Measurements from ENCODE around the gene ZIC5.

Gene ZIC5

GRCh38 chr13:99971576-99972189 is at the start of gene ZIC5:
Gene ZIC5 (minus strand): TSS chr13:99971767. CDS start chr13:99971603, 164 bp downstream.
- no peak for DNase-seq

- no peak for DNase-seq
Observed at GRCh38 chr13:100019780-100020356, 48.3 kb upstream of the ZIC5 start.

- no peak for DNase-seq
Observed at GRCh38 chr13:100014621-100015020, 43.1 kb upstream of the ZIC5 start.

GRCh38 chr13:99998261-99998660 is 26.7 kb upstream of the ZIC5 start:
- no peak for DNase-seq

GRCh38 chr13:99997702-99998214 is 26.2 kb upstream of the ZIC5 start:
- no peak for DNase-seq

GRCh38 chr13:99996381-99996973 is 24.9 kb upstream of the ZIC5 start:
- DNase-seq = no peak

GRCh38 chr13:99995589-99996380 is 24.2 kb upstream of the ZIC5 start:
- DNase-seq = no peak

- no peak for DNase-seq
Observed at GRCh38 chr13:99995104-99995588, 23.6 kb upstream of the ZIC5 start.

GRCh38 chr13:99994638-99995020 is 23.1 kb upstream of the ZIC5 start:
- DNase-seq = no peak

- DNase-seq = no peak
Observed at GRCh38 chr13:99993660-99994637, 22.4 kb upstream of the ZIC5 start.

- no peak for DNase-seq
Observed at GRCh38 chr13:99992949-99993351, 21.4 kb upstream of the ZIC5 start.

- DNase-seq = no peak
Observed at GRCh38 chr13:99991828-99992775, 20.5 kb upstream of the ZIC5 start.

GRCh38 chr13:99991013-99991827 is 19.7 kb upstream of the ZIC5 start:
- DNase-seq = no peak

- no peak for DNase-seq
Observed at GRCh38 chr13:99990126-99990977, 18.8 kb upstream of the ZIC5 start.

- no peak for DNase-seq
Observed at GRCh38 chr13:99989276-99990125, 17.9 kb upstream of the ZIC5 start.

- DNase-seq = no peak
Observed at GRCh38 chr13:99988529-99989275, 17.1 kb upstream of the ZIC5 start.

All from NCI-H1417 treated with DMSO at 0.1 percent for 48 hours (cell line).